Upper lobe of right lung (tissue), 1 donor: Measurements from ENCODE around the gene C2orf42. TPM values are rescaled to one million over a fixed set of nuclear protein-coding genes. Genes with fewer than 3 reads are reported as not detected.

ENCODE experiments used
- ATAC-seq: fragments of 200-7000 bp; cut with Tn5 transposase; one replicate; pipeline ENCODE4 v1.9.1; 2020; ENCODE audit warnings: mild to moderate bottlenecking, moderate library complexity
- DNase-seq: peaks from one replicate; pipeline ENCODE4 v3.0.0-alpha.2; 2020
- H3K27ac ChIP-seq: fragments of 200-600 bp; one replicate; pipeline ENCODE4 v1.8.0; 2022
- H3K27me3 ChIP-seq: fragments of 200-600 bp; one replicate; pipeline ENCODE4 v1.8.0; 2022; ENCODE audit warnings: mild to moderate bottlenecking
- H3K36me3 ChIP-seq: fragments of 200-600 bp; one replicate; pipeline ENCODE4 v1.8.0; 2022
- H3K4me1 ChIP-seq: fragments of 200-600 bp; one replicate; pipeline ENCODE4 v1.8.0; 2022
- H3K4me3 ChIP-seq: fragments of 200-600 bp; one replicate; pipeline ENCODE4 v1.8.0; 2022; ENCODE audit warnings: mild to moderate bottlenecking
- H3K9me3 ChIP-seq: fragments of 200-600 bp; one replicate; pipeline ENCODE4 v1.8.0; 2022
- CTCF ChIP-seq: fragments of 200-600 bp; IDR thresholded peaks from one replicate; pipeline ENCODE4 v1.8.0; 2022; ENCODE audit warnings: antibody characterized with exemption
- intact Hi-C: fragments of 100-400 bp; cut with DNase I; formaldehyde crosslinking; loops from one replicate; pipeline ENCODE4 v1.11.0; 2022
- total RNA-seq: library from RNA; stranded (reverse); fragmentation: NEBNext Ultra II Directional; extraction: Animal tissue kit (Norgen Biotek cat#: 25700); gene quantifications from one replicate; pipeline ENCODE4 v1.2.1, GENCODE V29; 2021
- donor health status: DM: no; HTN: yes; CAD: no; lungs with severe emphysema.

C2orf42 gene
- total RNA-seq, 1 donor from 2014 or later = 9.6 TPM

GRCh38 chr2:70214365-70214764 is 23.5 kb upstream of the C2orf42 start:
- no peak overlapping the region for H3K27ac ChIP-seq
- intact Hi-C loops = no loop called here
- no peak for DNase-seq
- no peak for TF ChIP-seq CTCF
- no peak overlapping the region for H3K4me3 ChIP-seq
- peaks cover 98% of the 10 kb centered on the region for H3K36me3 ChIP-seq
- no peak for ATAC-seq
- H3K9me3 ChIP-seq = no peaks in the 10 kb centered on the region
- no peaks in the 10 kb centered on the region for H3K27me3 ChIP-seq
- no peaks in the 10 kb centered on the region for H3K4me1 ChIP-seq

GRCh38 chr2:70212298-70212932 is 21.6 kb upstream of the C2orf42 start:
- peaks cover 79% of the 10 kb centered on the region for H3K36me3 ChIP-seq
- H3K27me3 ChIP-seq = no peaks in the 10 kb centered on the region
- no peak for TF ChIP-seq CTCF
- no peaks in the 10 kb centered on the region for H3K9me3 ChIP-seq
- no peak overlapping the region for H3K4me3 ChIP-seq
- no peak overlapping the region for H3K27ac ChIP-seq
- no peaks in the 10 kb centered on the region for H3K4me1 ChIP-seq
- DNase-seq = no peak
- ATAC-seq = no peak
- intact Hi-C loops = no loop called here

- Histone ChIP-seq H3K4me3 (no peak overlapping the region), H3K9me3 (no peaks in the 10 kb centered on the region), H3K27ac (no peak overlapping the region), H3K4me1 (no peaks in the 10 kb centered on the region), H3K36me3 (peaks cover 70% of the 10 kb centered on the region), H3K27me3 (no peaks in the 10 kb centered on the region)
- no peak for DNase-seq
- no peak for TF ChIP-seq CTCF
- ATAC-seq = no peak
- intact Hi-C loops = no loop called here
These were observed 20.8 kb upstream of the C2orf42 start for GRCh38 chr2:70211595-70211994.

GRCh38 chr2:70204452-70204851 is 13.6 kb upstream of the C2orf42 start:
- no peak overlapping the region for H3K4me3 ChIP-seq

GRCh38 chr2:70203086-70203485 is 12.3 kb upstream of the C2orf42 start:
- no peak for ATAC-seq
- Histone ChIP-seq H3K9me3 (no peaks in the 10 kb centered on the region), H3K27me3 (no peaks in the 10 kb centered on the region), H3K4me3 (no peak overlapping the region), H3K27ac (no peak overlapping the region), H3K4me1 (no peaks in the 10 kb centered on the region), H3K36me3 (no peaks in the 10 kb centered on the region)
- no peak for DNase-seq
- no peak for TF ChIP-seq CTCF
- intact Hi-C loops = no loop called here

More at GRCh38 chr2:70204452-70204851, 13.6 kb upstream of the C2orf42 start:
- H3K27ac ChIP-seq = no peak overlapping the region
- intact Hi-C loops = no loop called here
- DNase-seq = no peak
- ATAC-seq = no peak
- H3K4me1 ChIP-seq = no peaks in the 10 kb centered on the region
- no peaks in the 10 kb centered on the region for H3K27me3 ChIP-seq
- H3K36me3 ChIP-seq = peaks cover under 1% of the 10 kb centered on the region
- no peak for TF ChIP-seq CTCF
- no peaks in the 10 kb centered on the region for H3K9me3 ChIP-seq
